Midbrain (tissue), 1 donor: Measurements from ENCODE around the gene RNF31.
"Not testable (repeated sequence)": the region's sequence is repeated elsewhere in the genome, so short reads cannot be mapped to it uniquely, and the experiment has no call there.

Experiments used
- DNase-seq: peaks from one replicate; lab custom pipeline; 2025; lab: John Stamatoyannopoulos, UW

RNF31 gene

GRCh38 chr14:24202538-24202937, 55.2 kb downstream of the RNF31 start:
- DNase-seq: not testable (repeated sequence)

- not testable (repeated sequence) for DNase-seq
Measured at GRCh38 chr14:24203249-24203886, 56.1 kb downstream of the RNF31 start.

DNA sequence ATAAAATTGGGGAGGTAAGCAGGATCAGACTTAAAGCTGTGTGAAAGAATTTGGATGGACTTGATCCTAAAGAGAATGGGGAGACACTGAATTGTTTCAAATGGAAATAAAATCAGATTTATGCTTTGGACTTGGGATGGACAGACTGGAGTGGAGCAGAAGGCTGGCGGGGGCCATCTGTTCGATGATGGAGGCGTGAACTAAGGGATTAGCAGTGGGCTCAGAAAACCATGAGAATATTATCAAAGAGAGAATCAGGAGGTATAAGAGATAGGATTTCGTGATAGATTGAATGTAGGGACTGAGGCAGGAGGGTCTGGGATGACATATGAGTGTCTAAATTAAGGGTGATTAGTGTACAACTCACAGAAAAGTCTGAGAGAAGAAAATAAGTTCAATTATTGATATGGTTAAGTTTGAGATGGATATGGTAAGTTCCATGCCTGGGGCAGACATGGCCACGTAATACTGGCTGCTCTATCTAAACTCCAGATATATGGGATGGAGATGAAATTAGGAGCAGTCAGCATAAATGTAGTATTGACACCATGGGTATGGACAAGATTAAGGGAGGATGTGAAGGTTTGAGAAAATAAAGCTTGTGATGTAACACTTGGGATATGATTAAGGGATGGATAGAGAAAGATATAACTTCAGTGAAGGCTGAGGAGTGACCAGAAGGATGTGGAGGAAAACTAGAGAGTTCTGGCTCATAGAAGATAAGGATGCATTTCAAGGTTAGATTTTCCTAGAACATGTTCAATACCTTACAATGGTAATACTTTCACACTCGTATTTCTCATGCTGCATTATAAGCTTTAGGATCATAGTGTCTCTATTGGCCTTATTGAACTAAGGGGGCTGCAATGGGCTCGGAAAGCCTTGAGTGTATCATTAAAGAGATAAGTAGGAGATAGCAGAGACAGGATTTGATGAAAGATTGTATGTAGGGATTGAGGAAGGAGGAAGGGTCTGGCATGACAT, 57.2 kb downstream of the RNF31 start:
- DNase-seq: no peak

DNA sequence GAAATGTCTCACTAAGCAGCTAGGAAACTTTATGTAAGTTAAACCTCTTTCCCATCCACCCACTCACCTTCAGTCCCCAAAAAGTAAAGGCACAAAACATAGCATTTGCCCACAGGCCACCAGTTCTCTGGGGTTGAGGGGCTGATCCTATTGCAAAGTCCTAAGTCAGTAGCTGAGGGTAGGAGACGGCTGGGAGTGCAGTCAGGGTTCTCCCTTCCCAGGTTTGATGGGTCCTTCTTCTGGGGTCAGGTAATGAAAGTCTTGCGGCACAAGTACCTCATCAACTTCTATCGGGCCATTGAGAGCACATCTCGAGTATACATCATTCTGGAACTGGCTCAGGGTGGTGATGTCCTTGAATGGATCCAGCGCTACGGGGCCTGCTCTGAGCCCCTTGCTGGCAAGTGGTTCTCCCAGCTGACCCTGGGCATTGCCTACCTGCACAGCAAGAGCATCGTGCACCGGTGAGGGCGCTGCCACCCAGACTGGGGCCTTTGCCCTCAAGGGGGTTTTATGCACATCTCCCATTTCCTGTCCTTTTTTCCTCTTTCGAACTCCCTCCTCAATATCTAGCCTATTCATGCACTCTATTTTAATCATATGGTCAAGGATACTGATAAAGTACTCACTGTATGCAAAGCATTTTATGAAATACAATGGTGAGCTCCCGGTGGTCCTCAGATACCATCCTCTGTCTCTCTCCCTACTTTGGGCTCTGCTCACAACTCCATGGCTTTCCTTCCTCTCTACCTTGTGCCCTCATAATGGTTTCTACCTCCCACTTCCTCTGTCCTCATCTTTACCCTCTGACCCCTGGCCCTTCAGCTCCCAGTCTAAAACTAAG, 59.2 kb downstream of the RNF31 start:
- no peak for DNase-seq

DNA sequence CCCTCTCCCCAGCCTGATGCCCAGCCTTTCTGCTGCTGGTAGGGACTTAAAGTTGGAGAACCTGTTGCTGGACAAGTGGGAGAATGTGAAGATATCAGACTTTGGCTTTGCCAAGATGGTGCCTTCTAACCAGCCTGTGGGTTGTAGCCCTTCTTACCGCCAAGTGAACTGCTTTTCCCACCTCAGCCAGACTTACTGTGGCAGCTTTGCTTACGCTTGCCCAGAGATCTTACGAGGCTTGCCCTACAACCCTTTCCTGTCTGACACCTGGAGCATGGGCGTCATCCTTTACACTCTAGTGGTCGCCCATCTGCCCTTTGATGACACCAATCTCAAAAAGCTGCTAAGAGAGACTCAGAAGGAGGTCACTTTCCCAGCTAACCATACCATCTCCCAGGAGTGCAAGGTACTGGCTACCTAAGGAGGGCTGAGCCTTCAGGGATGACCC, 59.8 kb downstream of the RNF31 start:
- DNase-seq: no peak

- DNase-seq: no peak
Measured at GRCh38 chr14:24207625-24208024, 60.3 kb downstream of the RNF31 start.
